HepG2 (cell line): ENCODE measurements around the gene SMIM13. TPM values are rescaled to one million over a fixed set of nuclear protein-coding genes. Genes with fewer than 3 reads are reported as not detected.

Source experiments
- GTF3A ChIP-seq: sonication (generic); formaldehyde crosslinking; conservative IDR thresholded peaks from 2 replicates; pipeline ENCODE4 v1.4.0; 2020; ENCODE audit warnings: mild to moderate bottlenecking, missing genetic modification reagents
- HDAC1 ChIP-seq: sonication (generic); formaldehyde crosslinking; IDR thresholded peaks from 2 replicates; pipeline ENCODE4 v1.5.1; 2020; ENCODE audit warnings: mild to moderate bottlenecking, missing genetic modification reagents
- JUNB ChIP-seq: sonication (generic); formaldehyde crosslinking; IDR thresholded peaks from 2 replicates; pipeline ENCODE4 v1.8.0; 2022; ENCODE audit warnings: missing genetic modification reagents, mild to moderate bottlenecking, borderline replicate concordance
- KAT2B ChIP-seq: fragments of 150-350 bp; IDR thresholded peaks from 2 replicates; pipeline ENCODE4 v1.6.1; 2014; ENCODE audit warnings: low read depth, low read length, borderline replicate concordance
- MTA3 ChIP-seq: sonication (generic); formaldehyde crosslinking; IDR thresholded peaks from 2 replicates; pipeline ENCODE4 v1.4.0; 2020; ENCODE audit warnings: missing genetic modification reagents
- MXD4 ChIP-seq: IDR thresholded peaks from 2 replicates; pipeline ENCODE4 v1.6.1; 2016; ENCODE audit warnings: mild to moderate bottlenecking, missing biosample characterization, missing genetic modification reagents
- NR2F6 ChIP-seq, 2 experiments: IDR thresholded peaks; 2 replicates each; pipeline ENCODE4 v1.6.1; 2016; ENCODE audit warnings: antibody characterized with exemption in 1 of 2, mild to moderate bottlenecking in 1 of 2
- RARG ChIP-seq: sonication (generic); formaldehyde crosslinking; IDR thresholded peaks from 2 replicates; pipeline ENCODE4 v1.4.0; 2020; ENCODE audit warnings: low read depth, mild to moderate bottlenecking, missing genetic modification reagents
- REXO4 ChIP-seq: sonication (generic); formaldehyde crosslinking; IDR thresholded peaks from 2 replicates; pipeline ENCODE4 v1.8.0; 2022; ENCODE audit warnings: missing genetic modification reagents, mild to moderate bottlenecking, borderline replicate concordance
- SP1 ChIP-seq, 2 experiments: fragments of 450-650 bp in 1 of 2; sonication (generic) in 1 of 2; formaldehyde crosslinking in 1 of 2; IDR thresholded peaks; 2 replicates each; pipeline versions ENCODE4 v1.4.0 to v1.6.1; 2016 to 2020; ENCODE audit warnings: missing genetic modification reagents in 1 of 2
- SPEN ChIP-seq: sonication (generic); formaldehyde crosslinking; IDR thresholded peaks from 2 replicates; pipeline ENCODE4 v1.5.1; 2020; ENCODE audit warnings: low read depth, mild to moderate bottlenecking, missing genetic modification reagents
- TOE1 ChIP-seq: sonication (generic); formaldehyde crosslinking; IDR thresholded peaks from 2 replicates; pipeline ENCODE4 v1.4.0; 2020; ENCODE audit warnings: mild to moderate bottlenecking, missing genetic modification reagents
- ZBTB8A ChIP-seq: sonication (generic); formaldehyde crosslinking; IDR thresholded peaks from 2 replicates; pipeline ENCODE4 v1.4.0; 2020; ENCODE audit warnings: mild to moderate bottlenecking, low read depth, missing genetic modification reagents, borderline replicate concordance
- ZNF225 ChIP-seq: sonication (generic); formaldehyde crosslinking; IDR thresholded peaks from 2 replicates; pipeline ENCODE4 v1.4.0; 2020; ENCODE audit warnings: mild to moderate bottlenecking, missing genetic modification reagents
- ZNF354B ChIP-seq: sonication (generic); formaldehyde crosslinking; IDR thresholded peaks from 2 replicates; pipeline ENCODE4 v1.8.0; 2022; ENCODE audit warnings: mild to moderate bottlenecking, missing genetic modification reagents
- ZNF362 ChIP-seq: sonication (generic); formaldehyde crosslinking; IDR thresholded peaks from 2 replicates; pipeline ENCODE4 v1.4.0; 2020; ENCODE audit warnings: missing genetic modification reagents, mild to moderate bottlenecking, borderline replicate concordance
- ZNF598 ChIP-seq: sonication (generic); formaldehyde crosslinking; IDR thresholded peaks from 2 replicates; pipeline ENCODE4 v1.5.1; 2020; ENCODE audit warnings: mild to moderate bottlenecking, missing genetic modification reagents, borderline replicate concordance
- ZNF780A ChIP-seq: sonication (generic); formaldehyde crosslinking; IDR thresholded peaks from 2 replicates; pipeline ENCODE4 v1.8.0; 2022; ENCODE audit warnings: mild to moderate bottlenecking, missing genetic modification reagents, moderate library complexity
- ZSCAN30 ChIP-seq: sonication (generic); formaldehyde crosslinking; IDR thresholded peaks from 2 replicates; pipeline ENCODE4 v1.5.0; 2020; ENCODE audit warnings: mild to moderate bottlenecking, missing genetic modification reagents
- polyA plus RNA-seq, 8 experiments: library from polyadenylated mRNA; depleted of rRNA in 3 of 8; stranded (reverse) in 7 of 8; unstranded in 1 of 8; fragments of >200 nt; fragmentation: Illumina TruSeq in 4 of 8; extraction: Trizol in 4 of 8; gene quantifications; 2 replicates each; pipeline versions ENCODE4 v1.2.1 to v1.2.3, GENCODE V29; 2011 to 2016; ENCODE audit warnings: low read depth in 4 of 8, missing spikeins in 1 of 8, mixed read lengths in 1 of 8; ENCODE audit not compliant: insufficient read depth in 1 of 8
- total RNA-seq, 5 experiments: library from RNA; depleted of rRNA; stranded (reverse); fragments of >200 nt; fragmentation: Illumina TruSeq; extraction: Trizol; gene quantifications; 2 replicates each; pipeline ENCODE4 v1.2.3, GENCODE V29; 2016; ENCODE audit warnings: low read depth in 1 of 5
- TF ChIP-seq, protein P1 (sequence below): sonication (generic); formaldehyde crosslinking; IDR thresholded peaks from 2 replicates; pipeline ENCODE4 v1.4.0; 2020; ENCODE audit warnings: missing genetic modification reagents, borderline replicate concordance

SMIM13 gene
- total and polyA plus RNA-seq, 2 of the 13 experiments (the other 11 are each of a cell fraction or from before 2014, with no cell fraction given): 2.7 to 10.2 TPM

- TF ChIP-seq ZBTB8A (CRISPR knock-in tag) (peak; percentile 78), TOE1 (CRISPR knock-in tag) (peak; percentile 39; the same call in 1 of the 2 replicates), KAT2B (no peak), MXD4 (CRISPR knock-in tag) (peak; percentile 39; the same call in 1 of the 2 replicates), REXO4 (peak; percentile 89; the same call in 1 of the 2 replicates), SP1 (IDR thresholded peaks at IDR 0.05) (no peak), SP1 (CRISPR knock-in tag; IDR thresholded peaks at IDR 0.05) (peak; percentile 43; the same call in 1 of the 2 replicates), ZSCAN30 (peak; percentile 86; the same call in 1 of the 2 replicates), SPEN (peak; percentile 63), NR2F6 (IDR thresholded peaks at IDR 0.05) (no peak; the same call in 1 of the 2 replicates), NR2F6 (CRISPR knock-in tag; IDR thresholded peaks at IDR 0.05) (peak; percentile 51; the same call in 1 of the 2 replicates), ZNF354B (peak; percentile 82; the same call in 1 of the 2 replicates), MTA3 (CRISPR knock-in tag) (no peak), ZNF362 (CRISPR knock-in tag) (0 out of 2 replicates have a peak, but pooled peaks have one; percentile 9), HDAC1 (CRISPR knock-in tag) (peak; percentile 98), ZNF225 (CRISPR knock-in tag) (peak; percentile 97; the same call in 1 of the 2 replicates), RARG (no peak), ZNF780A (no peak), ZNF598 (CRISPR knock-in tag) (peak; percentile 75), JUNB (CRISPR knock-in tag) (no peak), GTF3A (CRISPR knock-in tag) (no peak)
- TF ChIP-seq, protein P1, sequence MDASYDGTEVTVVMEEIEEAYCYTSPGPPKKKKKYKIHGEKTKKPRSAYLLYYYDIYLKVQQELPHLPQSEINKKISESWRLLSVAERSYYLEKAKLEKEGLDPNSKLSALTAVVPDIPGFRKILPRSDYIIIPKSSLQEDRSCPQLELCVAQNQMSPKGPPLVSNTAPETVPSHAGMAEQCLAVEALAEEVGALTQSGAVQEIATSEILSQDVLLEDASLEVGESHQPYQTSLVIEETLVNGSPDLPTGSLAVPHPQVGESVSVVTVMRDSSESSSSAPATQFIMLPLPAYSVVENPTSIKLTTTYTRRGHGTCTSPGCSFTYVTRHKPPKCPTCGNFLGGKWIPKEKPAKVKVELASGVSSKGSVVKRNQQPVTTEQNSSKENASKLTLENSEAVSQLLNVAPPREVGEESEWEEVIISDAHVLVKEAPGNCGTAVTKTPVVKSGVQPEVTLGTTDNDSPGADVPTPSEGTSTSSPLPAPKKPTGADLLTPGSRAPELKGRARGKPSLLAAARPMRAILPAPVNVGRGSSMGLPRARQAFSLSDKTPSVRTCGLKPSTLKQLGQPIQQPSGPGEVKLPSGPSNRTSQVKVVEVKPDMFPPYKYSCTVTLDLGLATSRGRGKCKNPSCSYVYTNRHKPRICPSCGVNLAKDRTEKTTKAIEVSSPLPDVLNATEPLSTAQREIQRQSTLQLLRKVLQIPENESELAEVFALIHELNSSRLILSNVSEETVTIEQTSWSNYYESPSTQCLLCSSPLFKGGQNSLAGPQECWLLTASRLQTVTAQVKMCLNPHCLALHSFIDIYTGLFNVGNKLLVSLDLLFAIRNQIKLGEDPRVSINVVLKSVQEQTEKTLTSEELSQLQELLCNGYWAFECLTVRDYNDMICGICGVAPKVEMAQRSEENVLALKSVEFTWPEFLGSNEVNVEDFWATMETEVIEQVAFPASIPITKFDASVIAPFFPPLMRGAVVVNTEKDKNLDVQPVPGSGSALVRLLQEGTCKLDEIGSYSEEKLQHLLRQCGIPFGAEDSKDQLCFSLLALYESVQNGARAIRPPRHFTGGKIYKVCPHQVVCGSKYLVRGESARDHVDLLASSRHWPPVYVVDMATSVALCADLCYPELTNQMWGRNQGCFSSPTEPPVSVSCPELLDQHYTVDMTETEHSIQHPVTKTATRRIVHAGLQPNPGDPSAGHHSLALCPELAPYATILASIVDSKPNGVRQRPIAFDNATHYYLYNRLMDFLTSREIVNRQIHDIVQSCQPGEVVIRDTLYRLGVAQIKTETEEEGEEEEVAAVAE (CRISPR knock-in tag): peak; percentile 91; the same call in 1 of the 2 replicates
These were observed at the start of gene SMIM13 (continued) for GRCh38 chr6:11093626-11094410.
